Caco-2 (cell line): Measurements from ENCODE around the gene HOXB3. TPM values are rescaled to one million over a fixed set of nuclear protein-coding genes. Genes with fewer than 3 reads are reported as not detected.

Experiments
- BruUV-seq: library from RNA; stranded (reverse); fragments of 400-500 nt; replicated peaks from 2 replicates; lab custom pipeline; 2021; lab: Mats Ljungman, UMichigan
- CTCF ChIA-PET: fragments of 300-600 bp; sonication (Branson Sonifier 250); formaldehyde crosslinking; loops from one replicate; lab custom pipeline; 2022; ENCODE audit warnings: antibody characterized with exemption; lab: Charles Lee
- POLR2A ChIA-PET: fragments of 300-600 bp; sonication (Branson Sonifier 250); formaldehyde crosslinking; loops from one replicate; lab custom pipeline; 2022; ENCODE audit warnings: antibody characterized with exemption; lab: Charles Lee
- DNase-seq, 2 experiments: peaks; one replicate each; pipeline versions ENCODE4 v3.0.0 to v3.0.0-alpha.2; 2020 to 2022
- H3K27me3 ChIP-seq: replicated peaks from 2 replicates; pipeline ENCODE4 v1.6.0; 2011; ENCODE audit warnings: low read length; ENCODE audit not compliant: control insufficient read depth, insufficient read depth
- H3K36me3 ChIP-seq: 2 replicates; pipeline ENCODE4 v1.5.1; 2011; ENCODE audit warnings: low read length; ENCODE audit not compliant: control insufficient read depth, insufficient read depth
- H3K4me1 ChIP-seq: fragments of 250-450 bp; sonication (Bioruptor Pico); 2 replicates; pipeline ENCODE4 v1.5.1; 2020; ENCODE audit warnings: mild to moderate bottlenecking
- H3K4me3 ChIP-seq: 2 replicates; pipeline ENCODE4 v1.5.1; 2011; ENCODE audit warnings: low read depth, mild to moderate bottlenecking, control low read depth, low read length
- H3K9me3 ChIP-seq: fragments of 250-450 bp; sonication (Bioruptor Pico); 2 replicates; pipeline ENCODE4 v1.5.1; 2020; ENCODE audit warnings: mild to moderate bottlenecking, moderate library complexity
- H3K27ac Mint-ChIP-seq: one replicate; pipeline ENCODE4 v1.8.0; 2022; ENCODE audit warnings: mixed read lengths; ENCODE audit not compliant: unreplicated experiment
- H3K27me3 Mint-ChIP-seq: one replicate; pipeline ENCODE4 v1.8.0; 2022; ENCODE audit warnings: mixed read lengths; ENCODE audit not compliant: insufficient read depth, unreplicated experiment
- H3K36me3 Mint-ChIP-seq: one replicate; pipeline ENCODE4 v1.8.0; 2022; ENCODE audit warnings: mild to moderate bottlenecking, mixed read lengths; ENCODE audit not compliant: insufficient read depth, unreplicated experiment
- H3K4me1 Mint-ChIP-seq: one replicate; pipeline ENCODE4 v1.8.0; 2022; ENCODE audit warnings: low read depth, mixed read lengths; ENCODE audit not compliant: unreplicated experiment
- H3K4me3 Mint-ChIP-seq: one replicate; pipeline ENCODE4 v1.8.0; 2022; ENCODE audit warnings: mild to moderate bottlenecking, moderate library complexity, mixed read lengths; ENCODE audit not compliant: unreplicated experiment
- H3K9me3 Mint-ChIP-seq: one replicate; pipeline ENCODE4 v1.8.0; 2022; ENCODE audit warnings: mixed read lengths; ENCODE audit not compliant: unreplicated experiment
- intact Hi-C: fragments of 100-400 bp; cut with micrococcal nuclease; formaldehyde crosslinking; loops from one replicate; pipeline ENCODE4 v1.10.0; 2022; ENCODE audit not compliant: unreplicated experiment
- total RNA-seq: library from RNA; stranded (reverse); gene quantifications from 2 replicates; pipeline ENCODE4 v1.2.3, GENCODE V29; 2022
- TF ChIP-seq, protein P1 (sequence below), 2 experiments: fragments of 200-600 bp in 1 of 2; IDR thresholded peaks; 1 replicate in 1 of 2; 2 replicates in 1 of 2; pipeline versions ENCODE4 v1.5.1 to v1.8.0; 2011 to 2022; ENCODE audit warnings: antibody characterized with exemption in 1 of 2, control low read depth in 1 of 2, inconsistent platforms in 1 of 2, low read depth in 1 of 2, low read length in 1 of 2, mild to moderate bottlenecking in 1 of 2, moderate library complexity in 1 of 2; ENCODE audit not compliant: insufficient read depth in 1 of 2, severe bottlenecking in 1 of 2, unreplicated experiment in 1 of 2

The HOXB3 gene
- total RNA-seq, 1 experiment from 2014 or later = 7.2 TPM

DNA sequence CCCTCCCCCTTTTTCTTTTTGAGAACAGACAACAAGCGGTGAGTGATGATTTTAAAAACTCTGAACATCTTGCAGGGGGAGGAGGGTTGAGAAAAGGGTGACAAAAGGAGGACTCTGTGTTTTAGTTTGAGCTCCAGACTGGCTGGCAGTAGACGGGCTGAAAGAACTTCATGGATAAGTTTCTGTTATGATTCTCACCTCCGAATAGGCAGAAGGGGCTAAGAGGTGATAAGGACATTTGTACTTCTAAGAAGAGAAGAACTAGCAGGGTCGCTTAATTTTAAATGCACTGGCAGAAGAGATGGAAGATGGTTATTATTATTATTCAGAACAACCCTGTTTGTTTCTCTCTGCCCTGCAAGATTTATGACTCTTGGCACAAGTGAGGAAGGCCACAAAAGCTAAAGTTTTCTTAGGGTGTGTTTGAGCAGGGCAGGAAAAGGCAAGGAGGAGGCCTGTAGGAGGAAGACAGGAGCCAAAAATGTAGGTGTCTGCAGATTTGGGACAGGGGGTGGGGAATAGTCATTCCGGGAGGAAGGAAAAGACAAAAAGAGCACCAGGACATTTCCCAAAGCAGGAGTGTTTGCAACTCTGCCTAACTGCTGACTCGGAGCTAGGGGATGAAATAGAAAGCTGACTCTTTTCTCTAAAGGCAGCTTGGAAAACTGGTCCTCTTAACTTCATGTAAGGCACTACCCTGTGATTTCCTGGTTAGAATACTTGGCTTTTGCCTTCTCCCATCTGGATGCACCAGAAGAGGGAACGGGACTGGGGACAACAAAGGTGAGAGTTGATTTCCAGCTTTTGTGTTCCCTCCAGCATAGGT lies 33.3 kb downstream of the HOXB3 start:
- Histone ChIP-seq H3K4me1 (peaks cover 9% of the 10 kb centered on the region), H3K36me3 (no peaks in the 10 kb centered on the region), H3K4me3 (no peak overlapping the region), H3K9me3 (no peaks in the 10 kb centered on the region), H3K27me3 (no peaks in the 10 kb centered on the region; the same call in 1 of the 2 replicates)
- intact Hi-C loops = no loop called here
- DNase-seq = no peak
- no peaks in the 10 kb centered on the region for H3K36me3 Mint-ChIP-seq
- peaks cover 7% of the 10 kb centered on the region for H3K4me1 Mint-ChIP-seq
- ChIA-PET CTCF (interaction anchor here (0.6 to 1.0 kb wide), 2 partner anchors 9 to 39 kb away, joined by 4 to 5 read pairs; no protein-coding TSS in a partner anchor), POLR2A (interaction anchor here (0.6 kb wide), 1 partner anchor 725 kb away, joined by 3 read pairs; the partner anchor contains the start of gene LRRC46)
- H3K4me3 Mint-ChIP-seq = no peak overlapping the region
- TF ChIP-seq, protein P1, sequence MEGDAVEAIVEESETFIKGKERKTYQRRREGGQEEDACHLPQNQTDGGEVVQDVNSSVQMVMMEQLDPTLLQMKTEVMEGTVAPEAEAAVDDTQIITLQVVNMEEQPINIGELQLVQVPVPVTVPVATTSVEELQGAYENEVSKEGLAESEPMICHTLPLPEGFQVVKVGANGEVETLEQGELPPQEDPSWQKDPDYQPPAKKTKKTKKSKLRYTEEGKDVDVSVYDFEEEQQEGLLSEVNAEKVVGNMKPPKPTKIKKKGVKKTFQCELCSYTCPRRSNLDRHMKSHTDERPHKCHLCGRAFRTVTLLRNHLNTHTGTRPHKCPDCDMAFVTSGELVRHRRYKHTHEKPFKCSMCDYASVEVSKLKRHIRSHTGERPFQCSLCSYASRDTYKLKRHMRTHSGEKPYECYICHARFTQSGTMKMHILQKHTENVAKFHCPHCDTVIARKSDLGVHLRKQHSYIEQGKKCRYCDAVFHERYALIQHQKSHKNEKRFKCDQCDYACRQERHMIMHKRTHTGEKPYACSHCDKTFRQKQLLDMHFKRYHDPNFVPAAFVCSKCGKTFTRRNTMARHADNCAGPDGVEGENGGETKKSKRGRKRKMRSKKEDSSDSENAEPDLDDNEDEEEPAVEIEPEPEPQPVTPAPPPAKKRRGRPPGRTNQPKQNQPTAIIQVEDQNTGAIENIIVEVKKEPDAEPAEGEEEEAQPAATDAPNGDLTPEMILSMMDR (IDR thresholded peaks at IDR 0.05; ENCODE audit: insufficient read depth in 1 of 2, low read depth in 1 of 2, low read length in 1 of 2, severe bottlenecking in 1 of 2, unreplicated experiment in 1 of 2) = no peak
- H3K27ac Mint-ChIP-seq = no peak overlapping the region
- no peaks in the 10 kb centered on the region for H3K9me3 Mint-ChIP-seq
- no TSS peak for BruUV-seq
- no peaks in the 10 kb centered on the region for H3K27me3 Mint-ChIP-seq

DNA sequence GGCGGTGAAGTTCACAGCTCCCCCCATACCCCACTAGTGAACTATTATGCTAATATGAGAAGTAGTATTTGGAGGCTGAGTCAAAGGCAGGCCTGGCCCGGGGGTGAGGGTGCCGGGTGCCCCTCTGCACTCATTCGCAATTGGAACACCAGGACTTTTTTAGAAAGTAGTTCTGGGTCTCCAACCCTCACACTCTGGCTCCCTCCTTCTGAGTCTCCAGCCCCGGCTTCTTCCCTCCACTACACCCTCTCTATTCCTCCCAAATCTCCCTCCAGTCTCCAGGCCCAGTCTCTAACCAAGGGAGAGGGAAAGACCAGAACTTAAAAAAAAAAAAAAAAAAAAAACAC lies 33.8 kb downstream of the HOXB3 start:
- no peaks in the 10 kb centered on the region for H3K9me3 Mint-ChIP-seq
- H3K36me3 Mint-ChIP-seq = no peaks in the 10 kb centered on the region
- H3K27me3 Mint-ChIP-seq = no peaks in the 10 kb centered on the region
- H3K4me1 Mint-ChIP-seq = peaks cover 7% of the 10 kb centered on the region
- H3K27ac Mint-ChIP-seq = no peak overlapping the region
- ChIA-PET POLR2A (interaction anchor here (0.6 kb wide), 1 partner anchor 724 kb away, joined by 3 read pairs; the partner anchor contains the start of gene LRRC46), CTCF (interaction anchor here (0.6 to 1.8 kb wide), 5 partner anchors 9 to 341 kb away, joined by 3 to 6 read pairs (median 5); no protein-coding TSS in a partner anchor)
- no peaks in the 10 kb centered on the region for H3K36me3 ChIP-seq
- DNase-seq = no peak
- TF ChIP-seq, protein P1 (IDR thresholded peaks at IDR 0.05; ENCODE audit: insufficient read depth in 1 of 2, low read depth in 1 of 2, low read length in 1 of 2, severe bottlenecking in 1 of 2, unreplicated experiment in 1 of 2) = no peak
- H3K9me3 ChIP-seq = no peaks in the 10 kb centered on the region
- peak overlapping the region; percentile 49 for H3K4me3 Mint-ChIP-seq
- BruUV-seq = no TSS peak
- intact Hi-C loops = no loop called here
- peaks cover 9% of the 10 kb centered on the region for H3K4me1 ChIP-seq
- H3K27me3 ChIP-seq = no peaks in the 10 kb centered on the region; the same call in 1 of the 2 replicates
- H3K4me3 ChIP-seq = no peak overlapping the region
